GM19099 (cell line): ENCODE data around the gene RASA3.

Experiments
- POLR2A ChIP-seq: IDR thresholded peaks from 3 replicates; pipeline ENCODE4 v1.6.1; 2011; ENCODE audit warnings: low read depth; ENCODE audit not compliant: insufficient read length; ENCODE audit errors: extremely low read depth

Gene RASA3

DNA sequence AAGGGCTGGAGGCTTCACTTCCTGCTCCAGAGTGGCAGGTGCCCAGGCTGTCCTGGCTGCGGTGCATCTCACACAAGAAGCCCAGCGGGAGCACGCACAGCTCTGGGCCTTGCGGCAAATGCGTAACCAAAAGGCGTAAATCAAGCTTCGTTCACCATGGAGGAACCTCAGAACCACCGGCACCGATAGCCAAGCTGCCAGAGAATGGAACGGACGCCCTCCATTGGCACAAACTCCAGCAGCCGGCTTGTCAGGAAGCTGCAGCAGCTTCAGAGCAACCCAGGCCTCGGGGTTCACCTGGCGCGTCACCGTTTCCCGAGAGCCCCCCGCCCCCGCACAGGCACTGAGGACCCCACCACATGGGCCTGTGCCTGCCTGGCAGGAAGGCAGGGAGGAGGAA lies 76.7 kb downstream of the RASA3 start:
- TF ChIP-seq POLR2A: no peak

GRCh38 chr13:114054830-114055439 lies 77.5 kb downstream of the RASA3 start:
- TF ChIP-seq POLR2A: no peak

GRCh38 chr13:114054264-114054663 lies 78.2 kb downstream of the RASA3 start:
- no peak for TF ChIP-seq POLR2A

GRCh38 chr13:114053026-114053425 lies 79.4 kb downstream of the RASA3 start:
- TF ChIP-seq POLR2A: no peak

GRCh38 chr13:114050536-114051450 lies 81.6 kb downstream of the RASA3 start:
- no peak for TF ChIP-seq POLR2A

- no peak for TF ChIP-seq POLR2A
Measured at GRCh38 chr13:114049626-114050101, 82.8 kb downstream of the RASA3 start.

DNA sequence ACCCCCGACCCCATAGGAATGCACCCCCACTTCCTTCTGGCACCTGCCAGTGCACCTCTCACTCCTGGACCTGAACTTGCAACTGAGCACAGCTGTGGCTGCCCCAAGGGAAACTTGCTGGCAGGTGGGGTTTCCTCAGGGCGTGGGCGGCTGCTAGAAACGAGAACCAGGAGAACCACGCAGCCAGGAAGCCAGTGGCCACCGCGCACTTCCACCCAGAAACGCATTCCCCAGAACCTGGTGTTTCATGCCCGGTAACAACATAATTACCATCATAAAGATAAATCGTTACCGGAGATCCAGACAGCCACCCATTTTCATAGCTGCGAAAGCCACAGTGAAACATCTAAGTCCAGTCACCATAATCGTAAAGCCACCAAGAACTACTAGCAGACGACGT lies 83.4 kb downstream of the RASA3 start:
- peak; percentile 33 for TF ChIP-seq POLR2A

GRCh38 chr13:114048443-114048842 lies 84.0 kb downstream of the RASA3 start:
- no peak for TF ChIP-seq POLR2A

DNA sequence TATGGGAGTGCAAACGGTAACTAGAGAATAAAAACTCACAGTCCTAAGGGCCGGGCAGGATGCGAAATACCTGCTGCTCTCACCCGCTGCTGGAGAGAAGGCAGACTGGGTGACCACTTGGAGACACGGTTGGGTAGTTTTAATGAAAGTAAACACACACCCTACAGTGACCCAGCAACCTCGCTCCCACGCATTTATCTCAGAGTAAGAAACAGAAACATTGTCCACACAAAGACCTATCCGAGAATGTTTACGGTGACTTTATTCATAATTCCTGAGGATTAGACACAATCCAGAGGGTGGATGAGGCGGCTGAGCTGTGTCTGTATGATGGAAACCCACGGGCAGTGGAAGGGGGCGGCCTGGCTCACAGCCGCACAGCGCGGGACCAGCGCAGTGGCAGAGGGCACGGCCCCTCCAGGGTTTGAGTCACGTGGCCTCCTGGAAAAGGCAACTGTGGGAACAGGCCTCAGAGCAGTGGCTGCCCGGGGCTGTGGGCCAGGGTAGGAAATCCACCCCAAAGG lies 85.0 kb downstream of the RASA3 start:
- no peak for TF ChIP-seq POLR2A

DNA sequence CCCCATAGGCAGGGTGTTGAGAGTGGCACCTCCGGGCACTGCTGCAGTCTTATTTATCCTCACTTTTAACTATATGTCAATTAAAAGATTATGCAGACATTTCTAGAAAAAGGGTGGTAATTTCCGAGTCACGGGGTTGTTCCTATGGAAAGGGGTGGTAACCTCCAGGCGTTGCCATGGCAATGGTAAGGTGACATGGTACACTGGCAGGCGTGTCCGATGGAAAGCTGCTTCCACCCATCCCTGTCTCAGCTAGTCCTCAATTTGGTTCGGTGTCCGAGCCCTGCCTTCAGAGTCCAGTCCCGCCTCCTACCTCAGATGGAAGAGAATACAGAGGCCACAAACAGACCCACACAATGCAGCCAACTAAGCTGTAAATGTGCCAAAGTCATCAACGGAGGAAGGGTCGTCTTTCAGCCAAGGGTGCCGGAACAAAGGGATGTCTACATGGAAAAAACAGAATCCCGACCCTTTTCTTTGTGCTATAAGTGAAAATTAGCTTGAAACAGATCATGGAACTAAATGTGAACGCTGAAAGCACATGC lies 85.9 kb downstream of the RASA3 start:
- no peak for TF ChIP-seq POLR2A

DNA sequence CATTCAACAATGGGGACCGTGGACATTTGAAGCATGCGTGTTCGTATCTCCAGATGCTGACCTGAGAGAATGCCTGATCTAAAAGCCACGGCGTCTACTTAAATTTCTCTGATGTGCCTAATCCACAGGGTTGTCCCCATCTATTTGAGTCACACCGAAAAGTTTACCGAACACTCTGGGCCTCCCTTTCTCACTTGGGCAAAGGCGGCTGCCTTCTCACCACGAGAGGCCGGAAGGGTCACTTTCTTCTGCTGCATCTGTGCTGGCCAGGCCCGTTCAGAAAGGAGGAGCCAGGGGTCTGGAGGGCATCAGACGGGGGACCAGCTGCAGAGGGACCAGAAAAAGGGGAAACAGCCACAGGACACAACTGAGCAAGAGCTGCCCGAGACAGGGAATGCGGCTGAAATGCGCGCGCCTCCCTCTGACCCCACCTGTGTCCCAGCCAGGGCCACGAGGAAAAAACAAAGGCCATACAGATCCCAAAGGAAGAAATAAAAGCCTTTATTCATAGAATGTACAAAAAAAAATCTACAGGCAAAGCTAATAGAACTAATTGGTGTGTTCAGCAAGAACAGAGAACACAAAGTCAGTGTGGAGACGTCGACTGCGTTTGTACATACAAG lies 87.2 kb downstream of the RASA3 start:
- TF ChIP-seq POLR2A: no peak

DNA sequence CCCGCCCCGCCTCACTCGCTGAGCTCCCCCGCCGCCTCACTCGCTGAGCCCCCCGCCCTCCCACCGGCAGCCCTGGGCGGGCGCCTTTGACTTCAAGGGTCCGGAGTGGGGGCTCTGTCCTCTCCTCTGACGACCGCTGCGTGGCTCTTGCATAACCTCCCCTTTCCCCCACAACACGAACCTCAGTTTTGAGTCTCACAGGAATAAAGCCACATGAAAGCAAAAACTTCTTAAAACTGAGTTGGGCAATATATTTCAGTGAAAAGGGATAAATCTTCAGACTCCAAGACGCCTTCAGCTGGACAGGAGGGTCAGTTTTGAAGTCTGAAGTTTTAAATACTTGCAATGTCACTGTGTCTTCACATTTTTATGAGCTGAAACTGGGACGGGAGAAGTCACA lies 87.9 kb downstream of the RASA3 start:
- TF ChIP-seq POLR2A: no peak

DNA sequence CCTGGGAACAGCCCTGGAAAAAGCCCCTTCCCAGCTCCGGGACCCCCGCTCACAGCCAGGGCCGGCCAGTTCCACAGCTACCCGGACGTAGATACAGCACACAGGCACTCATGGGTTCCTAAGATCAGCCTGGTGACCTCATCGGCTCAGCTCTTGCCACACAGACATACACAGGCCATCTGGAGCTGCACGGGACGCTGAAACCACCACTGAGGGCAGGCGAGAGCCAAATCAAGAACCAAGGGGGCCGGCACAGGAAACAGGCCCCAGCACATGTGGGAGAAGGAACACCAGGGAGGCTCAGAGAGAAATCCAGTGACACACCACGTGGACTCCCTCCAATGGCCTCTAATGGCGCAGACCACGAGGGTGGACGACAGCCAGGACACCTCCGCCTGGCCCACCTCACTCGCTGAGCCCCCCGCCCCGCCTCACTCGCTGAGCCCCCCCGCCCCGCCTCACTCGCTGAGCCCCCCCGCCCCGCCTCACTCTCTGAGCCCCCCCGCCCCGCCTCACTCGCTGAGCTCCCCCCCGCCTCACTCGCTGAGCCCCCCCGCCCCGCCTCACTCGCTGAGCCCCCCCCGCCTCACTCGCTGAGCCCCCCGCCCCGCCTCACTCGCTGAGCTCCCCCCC lies 88.9 kb downstream of the RASA3 start:
- no peak for TF ChIP-seq POLR2A

DNA sequence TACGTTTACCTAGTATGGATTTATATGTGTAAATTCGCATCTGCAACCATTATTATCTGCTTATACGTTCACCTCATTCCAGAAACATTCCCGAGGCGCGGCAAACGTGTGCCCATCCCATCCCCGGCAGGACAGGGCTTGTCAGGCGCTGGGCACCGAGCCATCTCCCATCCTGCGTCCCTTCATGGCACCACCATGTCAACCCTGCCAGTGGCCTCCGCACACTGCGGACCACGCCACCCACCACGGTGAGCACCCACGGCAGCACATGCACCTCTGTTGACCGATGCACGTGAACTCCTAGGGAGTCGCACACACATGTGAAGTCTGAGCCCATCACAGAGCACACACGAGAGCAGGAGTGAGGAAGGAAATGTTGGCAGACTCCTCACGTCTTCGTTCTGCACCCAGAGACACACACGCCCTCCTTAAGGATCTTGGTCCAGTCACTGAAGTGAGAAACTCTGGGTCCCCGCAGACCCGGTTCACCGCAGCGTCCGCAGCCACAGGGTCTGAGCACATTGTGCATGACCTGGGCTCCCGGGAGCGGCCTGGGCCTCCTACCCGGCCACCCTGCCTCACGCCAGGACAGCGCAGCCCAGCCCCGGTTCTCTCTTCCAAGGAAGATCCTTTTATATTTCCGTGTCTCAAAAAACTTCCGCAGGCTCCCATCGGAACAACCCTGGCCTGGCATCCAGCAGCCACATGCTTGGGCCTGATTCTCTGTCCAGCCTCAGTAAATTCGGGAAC lies 90.2 kb downstream of the RASA3 start:
- no peak for TF ChIP-seq POLR2A
